Renal cortex interstitium (tissue), 11 donors: ENCODE measurements around the gene PIGT. TPM values are rescaled to one million over a fixed set of nuclear protein-coding genes. Genes with fewer than 3 reads are reported as not detected.
A peak's percentile ranks its signal among the peaks of the same experiment; 100 is the strongest.

ENCODE experiments used
- DNase-seq, 11 donors: peaks; one replicate each; pipeline ENCODE4 v3.0.0-alpha.2; 2013; ENCODE audit warnings: low read depth in 9 of 11, low spot score in 4 of 11; ENCODE audit errors: extremely low read depth in 1 of 11
- polyA plus RNA-seq, 3 donors: library from polyadenylated mRNA; unstranded; fragments of 120-200 nt; gene quantifications; one replicate each; pipeline ENCODE4 v1.2.1, GENCODE V29; 2013; ENCODE audit not compliant: insufficient read length in 3 of 3

Gene PIGT
- polyA plus RNA-seq, 3 donors, result 74.4 to 98.7 (median 91.9) TPM

DNA sequence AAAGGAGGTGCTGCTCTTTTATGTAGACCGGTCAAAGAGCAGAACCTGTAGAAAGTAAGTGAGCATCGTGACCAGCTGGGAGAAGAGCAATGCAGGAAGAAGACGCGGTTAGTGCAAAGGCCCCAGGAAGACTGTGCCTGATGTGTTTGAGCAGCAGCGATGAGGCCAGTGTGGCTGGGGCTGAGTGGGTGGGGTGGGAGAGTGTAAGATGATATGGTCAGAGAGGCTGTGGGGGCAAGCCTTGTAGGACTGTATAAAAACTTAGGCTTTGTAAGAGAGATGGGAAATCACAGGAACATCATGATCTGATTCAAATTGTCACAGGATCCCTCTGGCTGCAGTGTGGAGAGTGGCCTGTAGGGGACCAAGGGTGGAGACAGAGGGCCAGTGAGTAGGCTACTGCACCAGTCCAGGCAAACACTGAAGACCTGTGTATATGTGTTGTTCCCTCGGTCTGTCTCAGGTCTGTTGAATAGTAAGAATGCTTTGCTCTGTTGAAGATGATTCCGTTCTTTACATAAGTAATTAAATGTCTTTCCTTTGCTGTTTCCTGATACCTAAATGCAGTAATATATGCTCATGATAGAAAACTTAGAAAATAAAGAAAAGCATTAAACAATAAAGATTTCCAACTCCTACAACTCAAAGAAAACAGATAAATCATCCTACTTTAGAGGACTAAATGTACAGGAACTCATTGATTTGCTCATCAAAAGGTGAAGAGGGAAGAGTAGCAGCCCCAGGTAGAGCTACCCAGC is 30.0 kb downstream of the PIGT start:
- DNase-seq, result no peak

DNA sequence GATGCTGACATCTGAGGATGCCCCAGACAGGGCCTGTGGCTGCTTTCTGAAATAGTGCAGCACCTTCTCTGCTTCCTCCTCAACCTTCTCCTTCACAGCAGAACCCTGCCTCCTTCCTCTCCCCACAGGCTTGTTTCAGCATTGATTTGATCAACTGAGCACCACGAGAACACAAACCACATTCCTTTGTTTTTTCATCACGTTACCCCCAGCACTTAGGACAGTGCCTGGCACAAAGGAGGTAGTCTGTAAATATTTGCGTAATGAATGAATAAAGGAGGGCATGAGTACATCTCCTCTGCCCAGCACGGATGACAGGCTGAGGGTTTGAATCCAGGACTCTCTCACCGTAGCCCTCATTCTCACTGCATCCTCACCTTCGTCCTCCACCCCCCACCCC is 32.3 kb downstream of the PIGT start:
- no peak for DNase-seq

DNA sequence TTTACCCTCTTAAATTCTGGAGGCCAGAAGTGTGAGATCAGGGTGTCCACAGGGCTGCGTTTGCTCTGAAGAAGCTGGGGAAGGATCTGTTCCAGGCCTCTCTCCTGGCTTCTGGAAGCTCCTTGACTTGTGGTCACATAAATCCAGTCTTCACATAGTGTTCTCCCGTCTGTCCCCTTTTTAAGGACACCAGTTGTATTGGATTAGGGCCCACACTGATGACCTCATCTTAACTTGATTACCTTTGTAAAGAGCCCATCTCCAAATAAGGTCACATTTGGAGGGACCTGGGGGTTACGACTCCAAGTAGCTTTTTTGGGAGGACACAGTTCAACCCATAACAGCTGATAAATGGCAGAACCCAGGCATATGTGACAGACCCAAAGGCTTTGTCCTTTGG is 33.6 kb downstream of the PIGT start:
- DNase-seq, result no peak

DNA sequence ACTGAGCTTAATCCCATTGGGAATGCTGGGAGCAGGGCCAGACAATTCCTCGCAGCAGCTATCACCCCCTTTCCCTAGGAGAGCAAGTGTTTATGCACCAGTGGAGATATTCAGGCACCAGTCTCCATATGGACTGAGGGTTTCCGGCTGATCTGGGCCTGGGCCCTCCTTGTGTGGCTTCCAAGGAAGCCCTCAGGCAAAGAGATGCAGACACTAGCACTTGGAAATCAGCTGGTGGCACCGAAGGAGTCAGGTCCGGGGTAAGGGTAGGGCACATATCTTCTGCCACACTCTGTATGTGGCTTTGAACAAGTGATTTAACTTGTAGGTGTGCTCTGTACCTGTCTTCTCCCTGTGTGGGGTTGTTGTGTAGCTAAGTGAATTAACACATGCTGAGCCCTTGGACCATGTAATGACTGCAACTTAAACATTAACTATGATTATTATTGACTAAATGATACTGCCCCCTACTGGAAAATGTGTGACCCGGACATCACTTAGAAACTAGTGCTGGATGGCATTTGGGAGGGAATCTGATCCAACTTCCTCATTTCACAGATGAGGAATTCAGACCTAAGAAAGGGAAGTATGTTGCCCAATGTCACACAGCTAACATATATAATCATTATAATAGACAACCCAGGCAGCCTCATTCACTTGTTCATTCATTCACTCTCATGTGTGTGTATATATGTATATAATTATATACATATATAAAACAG is 34.3 kb downstream of the PIGT start:
- peak in 5 of 11 donors; percentile 28 to 56 (median 36) for DNase-seq

DNA sequence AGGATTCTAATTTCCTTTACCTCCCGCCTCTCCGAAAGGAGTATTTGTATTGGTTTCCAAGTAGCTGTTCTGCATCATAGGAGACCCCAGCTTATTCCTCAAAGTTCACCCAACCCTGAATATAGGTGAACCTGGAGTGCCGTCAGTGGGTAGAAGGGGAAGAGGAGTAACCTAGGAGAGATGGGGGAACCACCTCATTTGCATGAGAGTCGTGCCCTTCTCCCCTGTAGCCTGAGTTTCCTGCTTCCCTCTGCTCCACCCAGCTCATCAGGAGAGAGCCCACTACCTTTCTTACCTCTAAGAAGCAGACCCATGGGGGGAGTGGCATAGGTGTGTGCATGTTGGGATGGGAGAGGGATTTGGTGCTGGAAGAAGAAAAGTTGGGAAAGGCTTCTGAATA is 36.3 kb downstream of the PIGT start:
- no peak for DNase-seq

DNA sequence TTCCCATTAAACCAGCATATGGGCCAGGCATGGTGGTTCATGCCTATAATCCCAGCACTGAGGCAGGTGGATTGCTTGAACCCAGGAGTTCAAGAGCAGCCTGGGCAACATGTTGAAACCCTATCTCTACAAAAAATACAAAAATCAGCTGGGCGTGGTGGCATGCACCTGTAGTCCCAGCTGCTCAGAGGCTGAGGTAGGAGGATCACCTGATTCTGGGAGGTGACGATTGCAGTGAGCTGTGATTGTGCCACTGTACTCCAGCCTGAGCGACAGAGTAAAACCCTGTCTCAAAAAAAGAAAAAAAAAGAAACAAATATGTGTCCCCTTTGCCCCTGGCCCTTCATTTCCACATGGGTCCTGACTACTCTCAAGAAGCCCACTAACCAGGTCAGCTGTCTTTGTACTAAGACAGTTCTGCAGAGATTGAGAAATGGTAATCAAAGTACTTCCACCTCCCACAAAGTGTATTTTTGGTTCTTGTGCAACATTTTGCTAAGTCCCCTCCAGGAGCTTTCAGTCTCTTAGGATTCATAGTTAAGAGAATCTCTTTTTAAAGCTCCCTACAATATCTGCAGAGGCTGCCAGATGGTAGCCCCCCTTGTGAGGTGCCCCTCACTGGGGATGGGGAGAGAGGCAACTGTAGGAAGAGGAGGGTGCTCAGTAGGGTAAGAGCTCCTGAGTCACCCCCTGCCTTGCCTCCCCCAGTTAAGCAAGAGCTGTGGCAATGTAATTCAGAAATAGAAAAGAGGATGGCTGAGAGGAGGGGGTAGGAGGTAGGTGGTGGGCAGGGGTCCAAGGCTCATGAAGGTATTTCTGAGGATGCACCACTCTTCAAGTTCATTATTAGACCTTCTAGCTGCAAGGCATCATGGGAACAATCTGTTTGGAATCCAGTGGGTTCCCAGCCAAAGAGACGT is 37.1 kb downstream of the PIGT start:
- no peak for DNase-seq

DNA sequence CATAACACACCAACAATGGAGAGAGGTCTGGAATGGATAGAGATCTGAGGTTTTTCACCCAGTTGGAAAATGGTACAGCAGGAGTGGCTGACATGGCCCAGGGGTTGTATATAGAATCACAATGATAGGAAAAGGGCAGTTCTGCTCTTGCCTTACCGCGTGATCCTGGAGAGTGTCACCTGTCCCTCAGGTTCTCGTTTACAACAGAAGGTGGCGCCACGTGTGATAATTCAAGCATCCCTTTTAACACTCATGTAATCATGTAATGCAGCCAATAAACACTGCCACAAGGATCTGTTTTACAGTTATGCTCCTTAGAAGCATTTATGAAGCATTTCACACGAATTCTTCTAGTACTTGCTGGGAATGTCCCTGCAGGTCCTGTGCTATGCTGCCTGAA is 40.7 kb downstream of the PIGT start:
- no peak for DNase-seq

DNA sequence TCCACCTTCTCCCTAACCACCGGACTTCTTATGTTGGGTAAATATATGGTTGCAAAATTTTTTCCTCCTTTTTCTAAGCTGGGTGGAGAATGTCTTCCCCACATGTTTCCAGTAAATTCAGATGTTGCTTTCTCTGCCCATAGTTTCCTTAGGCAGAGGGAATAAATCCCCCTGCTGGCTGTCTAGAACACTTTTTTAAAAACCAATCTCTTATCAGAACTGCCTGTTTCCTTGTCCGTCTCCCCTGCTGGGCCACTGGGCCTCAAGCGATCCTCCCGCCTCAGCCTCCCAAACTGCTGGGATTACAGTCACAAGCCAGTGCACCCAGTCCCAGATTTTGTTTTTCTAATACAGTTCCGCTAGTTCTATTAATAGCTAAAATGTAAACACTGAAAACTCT is 43.7 kb downstream of the PIGT start:
- DNase-seq, result no peak

DNA sequence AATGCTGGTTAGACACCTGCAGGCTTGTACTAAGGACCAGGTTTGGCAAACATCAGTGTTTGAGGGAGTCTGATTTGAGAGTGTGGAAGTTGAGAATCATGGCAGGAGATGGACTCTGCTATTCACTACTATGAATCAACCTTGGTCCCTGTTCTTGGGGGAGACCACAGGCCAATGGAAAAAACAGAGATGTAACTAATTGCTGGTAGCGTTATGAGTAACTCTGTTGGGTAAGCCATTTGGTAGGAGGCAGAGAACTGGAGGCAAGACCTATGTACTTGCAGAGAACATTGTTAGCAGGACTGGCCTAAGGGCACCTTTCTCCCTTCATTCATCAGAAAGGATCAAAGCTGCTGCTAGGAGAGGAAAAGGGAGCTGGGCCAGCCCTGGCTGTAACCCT is 45.3 kb downstream of the PIGT start:
- DNase-seq, result no peak

DNA sequence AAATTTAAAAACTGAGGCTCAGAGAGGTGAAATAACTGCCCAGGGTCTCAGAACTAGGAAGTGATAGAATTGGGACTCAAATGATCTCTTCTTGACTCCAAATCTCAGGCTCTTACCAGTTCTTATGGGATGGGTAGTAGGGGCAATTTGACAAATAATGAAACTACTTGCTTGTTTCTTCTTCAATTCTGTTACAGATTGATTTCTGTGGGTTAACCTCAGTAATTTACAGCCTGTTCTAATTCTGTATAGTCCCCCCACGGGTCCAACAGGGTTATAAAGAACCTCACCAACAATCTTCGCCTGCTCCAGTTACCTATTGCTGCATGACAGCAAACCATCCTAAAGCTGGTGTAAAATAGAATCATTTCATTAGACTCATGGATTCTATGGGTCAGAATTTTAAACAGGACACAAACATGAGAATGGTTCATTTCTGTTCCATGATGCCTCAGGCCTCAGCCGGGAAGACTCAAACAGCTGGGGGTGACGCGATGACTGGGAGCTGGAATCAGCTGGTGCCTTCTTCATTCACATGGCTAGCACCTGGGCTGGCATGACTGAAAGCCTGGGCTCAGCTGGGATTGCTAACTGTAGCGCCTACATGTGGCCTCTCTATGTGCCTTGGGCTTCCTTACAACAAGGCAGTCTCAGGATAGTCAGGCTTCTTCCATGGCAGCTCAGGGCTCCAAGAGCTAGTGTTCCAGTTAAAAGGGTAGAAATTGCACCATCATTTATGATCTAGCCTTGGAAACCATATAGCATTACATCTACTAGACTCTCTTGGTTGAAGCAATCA is 47.0 kb downstream of the PIGT start:
- no peak for DNase-seq

DNA sequence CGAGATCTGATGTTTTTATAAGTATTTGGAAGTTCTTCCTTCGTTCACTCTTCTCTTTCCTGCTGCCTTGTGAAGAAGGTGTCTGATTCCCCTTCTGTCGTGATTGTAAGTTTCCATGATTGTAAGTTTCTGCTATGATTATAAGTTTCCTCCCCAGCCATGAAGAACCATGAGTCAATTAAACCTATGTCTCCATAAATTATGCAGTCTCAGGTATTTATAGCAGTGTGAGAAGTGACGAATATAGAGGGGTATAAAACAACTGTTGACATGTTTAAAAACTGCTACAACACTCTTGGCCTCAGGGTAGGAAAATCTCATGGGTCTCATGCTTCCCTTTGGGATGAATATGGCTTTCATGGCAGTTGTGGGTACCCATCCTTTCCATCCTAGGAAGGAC is 47.8 kb downstream of the PIGT start:
- no peak for DNase-seq

DNA sequence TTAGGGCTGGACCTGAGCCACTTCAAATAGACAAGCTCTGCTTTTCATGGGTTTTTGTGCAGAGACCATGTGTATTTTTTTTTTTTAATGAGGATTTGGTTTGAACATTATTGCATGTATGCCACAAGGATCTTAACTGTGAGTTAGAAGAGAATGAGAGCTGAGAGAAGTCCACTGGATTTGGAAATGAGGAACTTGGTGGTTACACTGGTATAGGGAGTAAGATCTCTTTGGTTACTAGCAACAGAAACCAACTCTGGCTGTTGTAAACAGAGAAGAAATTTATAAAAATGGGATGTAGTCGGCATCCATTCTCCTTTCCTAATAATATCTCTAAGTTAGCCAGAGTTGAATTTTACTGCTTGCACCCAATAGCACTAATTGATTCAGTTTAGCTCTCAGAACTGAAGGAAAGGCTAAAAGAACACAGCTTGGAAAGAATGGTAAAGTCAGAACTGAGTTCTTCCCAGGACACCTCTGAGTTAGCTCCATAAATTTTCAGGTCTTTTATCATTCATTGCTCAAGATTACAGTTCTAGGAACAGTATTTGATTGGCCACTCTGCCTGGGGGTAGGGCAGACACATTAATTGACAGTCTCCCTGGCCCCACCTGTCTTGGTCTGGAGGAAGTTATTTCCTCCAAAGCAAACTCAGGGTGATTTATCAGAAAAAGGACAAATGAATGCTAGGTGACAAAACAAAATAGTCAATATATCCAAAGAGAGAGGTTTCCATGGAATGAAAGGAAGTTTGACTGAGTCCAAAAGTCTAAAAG is 49.7 kb downstream of the PIGT start:
- DNase-seq, result no peak

DNA sequence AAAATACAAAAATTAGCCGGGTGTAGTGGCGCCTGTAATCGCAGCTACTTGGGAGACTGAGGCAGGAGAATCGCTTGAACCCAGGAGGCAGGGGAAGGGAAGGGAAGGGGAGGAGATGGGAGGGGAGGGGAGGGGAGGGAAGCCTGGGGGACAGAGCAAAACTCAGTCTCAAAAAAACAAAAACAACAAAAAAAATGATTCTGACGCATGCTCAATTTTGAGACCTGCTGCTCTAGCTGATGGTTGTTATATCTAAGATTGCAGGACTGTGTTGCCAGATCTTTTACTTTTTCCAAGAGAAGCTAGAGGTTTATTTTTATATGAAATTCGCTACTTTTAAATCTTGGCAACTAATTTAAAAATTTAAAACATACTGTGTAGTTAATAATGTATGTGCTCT is 51.2 kb downstream of the PIGT start:
- no peak for DNase-seq

DNA sequence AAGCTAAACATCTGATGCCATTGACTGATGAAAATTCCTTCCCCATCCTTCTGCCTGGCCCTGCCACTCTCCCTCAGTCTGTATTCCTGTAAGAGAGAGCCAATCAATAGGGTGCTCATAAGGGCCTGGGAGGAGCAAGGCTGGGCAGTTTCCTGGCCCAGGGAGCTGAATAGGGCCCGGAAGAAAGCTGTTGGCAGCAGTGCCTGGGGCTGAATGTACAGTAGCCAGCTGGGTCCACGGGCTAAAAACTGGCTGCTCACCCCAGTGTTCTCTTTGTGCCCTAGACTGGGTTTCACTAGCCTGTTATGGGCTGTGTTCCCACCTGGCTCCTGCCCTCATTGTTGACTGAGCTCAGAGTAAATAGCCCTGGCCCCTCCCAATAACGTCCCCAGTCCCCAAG is 51.9 kb downstream of the PIGT start:
- DNase-seq, result no peak

DNA sequence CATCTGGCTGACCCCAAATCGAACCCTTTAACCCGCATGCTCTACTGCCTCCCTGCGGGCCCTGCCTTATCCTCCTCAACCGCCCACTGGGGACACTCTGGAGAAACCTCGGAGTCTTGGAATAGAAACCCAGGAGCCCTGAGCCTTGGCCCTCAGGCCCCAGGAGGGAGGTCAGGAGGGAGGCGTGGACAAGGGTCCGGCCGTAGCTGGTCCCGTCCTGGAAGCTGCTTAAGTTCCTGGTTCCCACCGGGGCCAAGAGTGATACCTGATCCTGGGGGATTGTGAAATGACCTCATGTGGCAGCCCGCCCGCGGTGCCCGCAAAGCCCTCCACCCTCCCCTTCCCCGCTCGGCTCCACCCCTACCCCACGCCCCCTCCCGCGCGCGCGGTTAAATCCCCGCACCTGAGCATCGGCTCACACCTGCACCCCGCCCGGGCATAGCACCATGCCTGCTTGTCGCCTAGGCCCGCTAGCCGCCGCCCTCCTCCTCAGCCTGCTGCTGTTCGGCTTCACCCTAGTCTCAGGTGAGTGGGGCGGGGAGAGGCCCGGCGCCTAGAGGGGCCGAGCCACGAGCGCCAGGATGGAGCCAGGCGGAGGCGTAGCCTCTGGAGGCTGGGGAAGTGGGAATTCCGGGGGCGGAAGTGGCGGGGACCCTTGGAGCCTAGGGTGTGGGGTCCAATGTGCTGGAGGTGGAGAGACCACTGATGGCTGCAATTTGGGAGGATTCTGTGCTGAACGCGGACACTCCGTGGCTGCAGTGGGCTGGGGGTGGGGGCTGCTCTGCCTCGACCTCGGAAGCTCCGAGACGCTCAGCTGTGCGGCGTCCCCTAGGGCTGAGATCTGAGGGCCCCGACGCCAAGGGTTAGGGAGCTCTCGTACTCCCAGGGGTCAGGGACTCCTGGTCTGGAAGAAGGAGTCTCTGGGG is 53.7 kb downstream of the PIGT start, which contains the start of gene WFDC2:
Gene WFDC2 (plus strand): TSS at position 418 of the 926 bp plus-strand sequence. CDS start 29 bp downstream, at position 447.
- peak in 9 of 11 donors; percentile 27 to 64 (median 46) for DNase-seq

DNA sequence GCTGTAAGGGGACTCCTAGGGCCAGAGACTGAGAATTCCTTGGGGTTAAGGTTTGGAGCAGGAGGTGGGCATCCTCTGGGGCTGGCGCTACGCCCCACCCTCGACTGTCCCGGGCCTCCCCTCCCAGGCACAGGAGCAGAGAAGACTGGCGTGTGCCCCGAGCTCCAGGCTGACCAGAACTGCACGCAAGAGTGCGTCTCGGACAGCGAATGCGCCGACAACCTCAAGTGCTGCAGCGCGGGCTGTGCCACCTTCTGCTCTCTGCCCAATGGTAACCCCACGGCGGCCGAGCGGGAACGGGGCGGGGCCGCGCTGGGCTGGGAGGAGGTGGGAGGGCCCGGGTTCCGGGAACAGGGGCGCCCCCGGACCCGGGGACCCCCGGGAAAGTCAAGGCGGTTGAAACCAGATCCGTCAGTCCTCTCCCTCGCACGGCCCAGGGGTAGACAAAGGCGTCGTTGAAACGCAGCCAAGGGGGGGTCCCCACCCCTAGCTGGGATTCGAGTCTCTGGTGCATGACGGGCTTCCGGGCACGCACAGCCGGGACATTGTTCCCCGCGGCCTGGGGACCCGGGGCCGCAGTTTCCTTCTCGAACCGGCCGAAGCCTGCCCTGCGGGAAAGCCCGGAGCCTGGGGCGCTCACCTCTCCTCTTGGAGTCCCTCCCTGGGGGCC is 54.5 kb downstream of the PIGT start:
- peak; percentile 50 to 80 (median 69) for DNase-seq
